ENCODE data around the gene LZTFL1. TPM values are rescaled to one million over a fixed set of nuclear protein-coding genes. Genes with fewer than 3 reads are reported as not detected.

LZTFL1 gene
- total RNA-seq, 4 donors from 2014 or later: 6.4 to 14.3 (median 12.0) TPM

GRCh38 chr3:45880725-45881077 is 38.8 kb upstream of the LZTFL1 start:
- Histone ChIP-seq H3K36me3 (no peaks in the 10 kb centered on the region), H3K27ac (no peak overlapping the region), H3K27me3 (peaks cover 0 to 6% (median 0%) of the 10 kb centered on the region in 4 donors), H3K4me1 (peaks cover 0 to 7% (median 0%) of the 10 kb centered on the region in 3 donors), H3K4me3 (no peak overlapping the region), H3K9me3 (no peaks in the 10 kb centered on the region)
- no peak for DNase-seq
- intact Hi-C loops (cut with DNase I): no loop called here
- WGBS, 2 donors: 61 to 74% methylated on average over 3 of the region's 3 CpGs
- no peak for TF ChIP-seq CTCF (IDR thresholded peaks at IDR 0.05)
- no peak for TF ChIP-seq POLR2A (IDR thresholded peaks at IDR 0.05)

DNA sequence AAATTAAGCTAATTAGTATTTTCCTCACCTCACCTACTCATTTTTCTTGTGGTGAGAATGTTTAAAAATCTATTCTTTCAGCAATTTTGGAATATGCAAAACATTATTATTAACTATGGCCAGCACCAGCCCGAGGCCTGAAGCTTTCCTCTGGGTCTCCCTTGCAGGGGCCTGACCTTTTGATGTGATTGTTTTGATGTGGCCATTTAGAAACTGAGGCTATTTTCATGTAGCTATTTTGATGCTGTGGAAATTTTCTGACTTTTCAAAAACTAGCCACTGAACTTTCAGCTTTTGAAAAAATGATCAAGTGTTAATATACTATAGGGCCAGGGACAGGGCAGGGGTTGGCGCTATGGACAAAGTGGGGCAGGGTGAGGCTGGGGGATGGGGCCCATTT is 36.2 kb upstream of the LZTFL1 start:
- Histone ChIP-seq H3K4me3 (no peak overlapping the region), H3K27ac (no peak overlapping the region), H3K27me3 (no peaks in the 10 kb centered on the region), H3K4me1 (peaks cover 0 to 7% (median 0%) of the 10 kb centered on the region in 3 donors), H3K9me3 (no peaks in the 10 kb centered on the region), H3K36me3 (no peaks in the 10 kb centered on the region)
- no peak for DNase-seq
- intact Hi-C loops (cut with DNase I): no loop called here
- 55 to 79% methylated on average over 2 of the region's 2 CpGs for WGBS, 2 donors
- no peak for TF ChIP-seq POLR2A (IDR thresholded peaks at IDR 0.05)
- TF ChIP-seq CTCF (IDR thresholded peaks at IDR 0.05): no peak

- intact Hi-C loops (cut with DNase I): no loop called here
- Histone ChIP-seq H3K36me3 (no peaks in the 10 kb centered on the region), H3K4me3 (no peak overlapping the region), H3K4me1 (no peaks in the 10 kb centered on the region), H3K27ac (no peak overlapping the region), H3K9me3 (no peaks in the 10 kb centered on the region), H3K27me3 (no peaks in the 10 kb centered on the region)
- no peak for DNase-seq
- TF ChIP-seq POLR2A (IDR thresholded peaks at IDR 0.05) (no peak), CTCF (IDR thresholded peaks at IDR 0.05) (no peak)
- WGBS, 2 donors: 71 to 75% methylated on average over 5 of the region's 5 CpGs
These were observed 32.9 kb upstream of the LZTFL1 start for GRCh38 chr3:45874677-45875346.

- Histone ChIP-seq H3K27ac (no peak overlapping the region), H3K4me1 (no peaks in the 10 kb centered on the region), H3K9me3 (no peaks in the 10 kb centered on the region), H3K27me3 (no peaks in the 10 kb centered on the region), H3K4me3 (no peak overlapping the region), H3K36me3 (no peaks in the 10 kb centered on the region)
- no peak for DNase-seq
- intact Hi-C loops (cut with DNase I): no loop called here
- TF ChIP-seq POLR2A (IDR thresholded peaks at IDR 0.05): no peak
- no peak for TF ChIP-seq CTCF (IDR thresholded peaks at IDR 0.05)
- 84 to 89% methylated on average over 4 of the region's 4 CpGs for WGBS, 2 donors
These were observed 31.7 kb upstream of the LZTFL1 start for GRCh38 chr3:45873638-45874037.

DNA sequence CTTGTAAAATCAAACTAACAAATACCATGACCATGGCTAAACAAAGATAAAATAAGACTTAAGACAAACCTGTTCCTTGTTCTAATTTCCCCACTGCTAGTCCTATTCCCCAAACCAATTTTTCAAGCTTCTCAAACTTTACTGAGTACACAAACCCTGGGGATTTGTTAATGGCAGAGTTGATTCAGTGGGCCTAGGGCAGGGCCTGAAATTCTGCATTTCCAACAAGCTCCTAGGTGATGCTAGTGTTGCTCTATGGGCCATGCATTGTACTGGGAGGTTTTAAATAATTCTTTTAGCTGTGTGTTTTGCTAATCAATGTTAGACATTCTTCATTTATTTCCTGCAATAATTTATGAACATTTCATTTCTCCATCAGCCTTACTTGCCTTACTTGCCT is 31.1 kb upstream of the LZTFL1 start:
- intact Hi-C loops (cut with DNase I): no loop called here
- Histone ChIP-seq H3K4me1 (no peaks in the 10 kb centered on the region), H3K27ac (no peak overlapping the region), H3K36me3 (no peaks in the 10 kb centered on the region), H3K4me3 (no peak overlapping the region), H3K9me3 (no peaks in the 10 kb centered on the region), H3K27me3 (no peaks in the 10 kb centered on the region)
- no peak for DNase-seq
- TF ChIP-seq POLR2A (IDR thresholded peaks at IDR 0.05) (no peak), CTCF (IDR thresholded peaks at IDR 0.05) (no peak)

All from esophagus squamous epithelium (tissue), 5 donors.